ENCODE data around the gene KDELR3. TPM values are rescaled to one million over a fixed set of nuclear protein-coding genes. Genes with fewer than 3 reads are reported as not detected.
"Not testable (repeated sequence)": the region's sequence is repeated elsewhere in the genome, so short reads cannot be mapped to it uniquely, and the experiment has no call there.

Gene KDELR3
- total RNA-seq, 2 experiments from 2014 or later, result not detected

- Histone ChIP-seq H3K79me2 (ENCODE audit: insufficient read depth, low read depth, low read length) (no peaks in the 10 kb centered on the region), H3K27ac (ENCODE audit: low read depth, low read length, poor library complexity, severe bottlenecking) (no peak overlapping the region), H3K4me1 (ENCODE audit: insufficient read depth, low read length, poor library complexity, severe bottlenecking) (peaks cover 20% of the 10 kb centered on the region), H3K36me3 (ENCODE audit: insufficient read depth, low read length) (no peaks in the 10 kb centered on the region), H3K4me2 (ENCODE audit: low read length) (no peak overlapping the region), H3K9me3 (ENCODE audit: low read length) (no peaks in the 10 kb centered on the region), H3K9me2 (ENCODE audit: insufficient read depth, low read length) (no peaks in the 10 kb centered on the region), H4K20me1 (ENCODE audit: insufficient read depth, low read length) (no peaks in the 10 kb centered on the region), H2AFZ (ENCODE audit: low read length) (no peak overlapping the region), H3K4me3 (ENCODE audit: low read depth, low read length, poor library complexity, severe bottlenecking) (no peak overlapping the region)
- no TSS peak for BruUV-seq (replicated peaks)
- intact Hi-C loops (cut with micrococcal nuclease; ENCODE audit: unreplicated experiment), result no loop called here
- CTCF ChIA-PET (ENCODE audit: unreplicated experiment), result no interaction called here
- DNase-seq (ENCODE audit: low spot score), result no peak
- no peak for TF ChIP-seq EZH2phosphoT487 (IDR thresholded peaks at IDR 0.05; ENCODE audit: borderline replicate concordance, low read depth, low read length)
- TF ChIP-seq, protein P1, sequence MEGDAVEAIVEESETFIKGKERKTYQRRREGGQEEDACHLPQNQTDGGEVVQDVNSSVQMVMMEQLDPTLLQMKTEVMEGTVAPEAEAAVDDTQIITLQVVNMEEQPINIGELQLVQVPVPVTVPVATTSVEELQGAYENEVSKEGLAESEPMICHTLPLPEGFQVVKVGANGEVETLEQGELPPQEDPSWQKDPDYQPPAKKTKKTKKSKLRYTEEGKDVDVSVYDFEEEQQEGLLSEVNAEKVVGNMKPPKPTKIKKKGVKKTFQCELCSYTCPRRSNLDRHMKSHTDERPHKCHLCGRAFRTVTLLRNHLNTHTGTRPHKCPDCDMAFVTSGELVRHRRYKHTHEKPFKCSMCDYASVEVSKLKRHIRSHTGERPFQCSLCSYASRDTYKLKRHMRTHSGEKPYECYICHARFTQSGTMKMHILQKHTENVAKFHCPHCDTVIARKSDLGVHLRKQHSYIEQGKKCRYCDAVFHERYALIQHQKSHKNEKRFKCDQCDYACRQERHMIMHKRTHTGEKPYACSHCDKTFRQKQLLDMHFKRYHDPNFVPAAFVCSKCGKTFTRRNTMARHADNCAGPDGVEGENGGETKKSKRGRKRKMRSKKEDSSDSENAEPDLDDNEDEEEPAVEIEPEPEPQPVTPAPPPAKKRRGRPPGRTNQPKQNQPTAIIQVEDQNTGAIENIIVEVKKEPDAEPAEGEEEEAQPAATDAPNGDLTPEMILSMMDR (conservative IDR thresholded peaks at IDR 0.05; ENCODE audit: low read length), result no peak
- POLR2A ChIA-PET, result no interaction called here
Observed at GRCh38 chr22:38467438-38467903, 425 bp upstream of the KDELR3 start.

DNA sequence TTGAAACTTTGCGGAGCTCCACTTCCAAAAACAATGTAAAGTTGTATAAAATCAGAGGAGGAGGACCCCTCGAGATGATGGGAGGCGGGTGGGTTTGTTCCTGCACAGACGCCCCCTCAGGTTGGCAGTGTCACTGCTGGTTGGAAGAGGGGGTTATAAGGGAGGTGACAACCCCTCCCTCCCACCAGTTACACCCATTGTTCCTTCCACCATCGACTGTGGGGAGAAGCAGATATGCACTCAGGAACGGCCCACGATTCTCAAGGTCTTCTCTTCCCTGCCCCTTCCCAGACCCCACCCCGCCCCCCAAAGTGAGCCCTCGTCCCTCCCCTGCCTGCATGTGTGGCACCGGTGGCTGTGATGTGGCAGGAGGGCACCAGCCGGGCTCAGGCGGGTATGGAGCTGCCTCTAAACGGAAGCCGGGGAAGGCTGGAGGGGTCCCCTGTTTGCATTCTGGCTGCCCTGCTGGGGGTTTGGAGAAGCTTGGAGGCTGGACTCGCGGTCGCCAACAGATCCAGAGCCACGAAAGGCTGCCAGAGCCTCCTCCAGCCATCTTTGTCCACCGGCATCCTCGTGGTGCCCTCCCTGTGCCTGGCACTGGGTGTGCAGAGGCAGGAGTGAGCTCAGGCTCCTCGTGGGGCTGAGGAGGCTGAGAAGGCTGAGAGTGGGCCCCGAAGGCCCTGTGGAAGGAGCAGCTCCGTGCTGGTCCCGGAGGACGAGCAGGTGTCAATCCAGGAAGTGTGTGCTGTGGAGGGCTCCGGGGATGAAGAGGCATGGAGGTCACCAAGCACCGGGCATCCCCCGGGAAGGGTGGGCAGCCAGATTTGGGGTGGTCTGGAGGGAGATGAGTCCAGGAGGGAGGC lies 778 bp downstream of the KDELR3 start:
- Histone ChIP-seq H3K4me2 (ENCODE audit: low read length) (no peak overlapping the region), H4K20me1 (ENCODE audit: insufficient read depth, low read length) (no peaks in the 10 kb centered on the region), H3K9me3 (ENCODE audit: low read length) (no peaks in the 10 kb centered on the region), H3K4me3 (ENCODE audit: low read depth, low read length, poor library complexity, severe bottlenecking) (no peak overlapping the region), H3K79me2 (ENCODE audit: insufficient read depth, low read depth, low read length) (no peaks in the 10 kb centered on the region), H3K36me3 (ENCODE audit: insufficient read depth, low read length) (no peaks in the 10 kb centered on the region), H3K4me1 (ENCODE audit: insufficient read depth, low read length, poor library complexity, severe bottlenecking) (peaks cover 11% of the 10 kb centered on the region), H3K27ac (ENCODE audit: low read depth, low read length, poor library complexity, severe bottlenecking) (no peak overlapping the region), H2AFZ (ENCODE audit: low read length) (no peak overlapping the region), H3K9me2 (ENCODE audit: insufficient read depth, low read length) (no peaks in the 10 kb centered on the region)
- ChIA-PET CTCF (ENCODE audit: unreplicated experiment) (no interaction called here), POLR2A (no interaction called here)
- intact Hi-C loops (cut with micrococcal nuclease; ENCODE audit: unreplicated experiment), result no loop called here
- no TSS peak for BruUV-seq (replicated peaks)
- TF ChIP-seq, protein P1 (conservative IDR thresholded peaks at IDR 0.05; ENCODE audit: low read length), result peak; percentile 44; the same call in 1 of the 2 replicates
- TF ChIP-seq EZH2phosphoT487 (IDR thresholded peaks at IDR 0.05; ENCODE audit: borderline replicate concordance, low read depth, low read length), result no peak; the same call in 1 of the 2 replicates
- DNase-seq (ENCODE audit: low spot score), result no peak

DNA sequence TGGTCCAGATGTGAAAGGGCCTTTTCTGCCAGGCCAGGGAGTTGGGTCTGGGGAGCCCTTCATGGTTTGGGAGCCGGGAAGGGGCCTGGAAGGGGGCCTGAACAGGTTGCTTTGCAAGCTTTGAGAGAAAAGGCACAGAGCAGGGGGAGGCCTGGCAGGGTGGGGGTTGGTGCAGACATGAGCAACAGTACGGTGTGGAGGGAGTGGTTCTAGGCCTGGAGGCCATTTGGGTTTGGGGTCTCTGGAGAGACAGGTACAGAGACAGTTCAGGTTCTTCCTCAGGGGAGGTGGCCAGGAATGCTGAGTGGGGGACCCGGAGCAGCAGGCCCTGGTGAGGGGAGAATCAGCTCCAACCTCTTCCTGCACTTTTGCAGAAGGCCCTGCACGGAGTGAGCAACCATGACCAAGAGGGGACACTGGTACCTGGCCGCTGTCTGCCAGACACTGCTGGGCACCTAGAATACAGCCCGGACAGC lies 1.4 kb downstream of the KDELR3 start:
- H3K79me2 ChIP-seq (ENCODE audit: insufficient read depth, low read depth, low read length), result no peaks in the 10 kb centered on the region
- peaks cover 8% of the 10 kb centered on the region for H3K4me1 ChIP-seq (ENCODE audit: insufficient read depth, low read length, poor library complexity, severe bottlenecking)
- no peaks in the 10 kb centered on the region for H3K9me2 ChIP-seq (ENCODE audit: insufficient read depth, low read length)
- DNase-seq (ENCODE audit: low spot score), result no peak
- no TSS peak for BruUV-seq (replicated peaks)
- H3K9me3 ChIP-seq (ENCODE audit: low read length), result no peaks in the 10 kb centered on the region
- H3K4me2 ChIP-seq (ENCODE audit: low read length), result no peak overlapping the region
- no peaks in the 10 kb centered on the region for H3K36me3 ChIP-seq (ENCODE audit: insufficient read depth, low read length)
- ChIA-PET POLR2A (no interaction called here), CTCF (ENCODE audit: unreplicated experiment) (no interaction called here)
- TF ChIP-seq EZH2phosphoT487 (IDR thresholded peaks at IDR 0.05; ENCODE audit: borderline replicate concordance, low read depth, low read length), result no peak
- TF ChIP-seq, protein P1 (conservative IDR thresholded peaks at IDR 0.05; ENCODE audit: low read length), result no peak
- no peak overlapping the region for H3K4me3 ChIP-seq (ENCODE audit: low read depth, low read length, poor library complexity, severe bottlenecking)
- intact Hi-C loops (cut with micrococcal nuclease; ENCODE audit: unreplicated experiment), result no loop called here
- H4K20me1 ChIP-seq (ENCODE audit: insufficient read depth, low read length), result no peaks in the 10 kb centered on the region
- H3K27ac ChIP-seq (ENCODE audit: low read depth, low read length, poor library complexity, severe bottlenecking), result no peak overlapping the region
- H2AFZ ChIP-seq (ENCODE audit: low read length), result no peak overlapping the region

DNA sequence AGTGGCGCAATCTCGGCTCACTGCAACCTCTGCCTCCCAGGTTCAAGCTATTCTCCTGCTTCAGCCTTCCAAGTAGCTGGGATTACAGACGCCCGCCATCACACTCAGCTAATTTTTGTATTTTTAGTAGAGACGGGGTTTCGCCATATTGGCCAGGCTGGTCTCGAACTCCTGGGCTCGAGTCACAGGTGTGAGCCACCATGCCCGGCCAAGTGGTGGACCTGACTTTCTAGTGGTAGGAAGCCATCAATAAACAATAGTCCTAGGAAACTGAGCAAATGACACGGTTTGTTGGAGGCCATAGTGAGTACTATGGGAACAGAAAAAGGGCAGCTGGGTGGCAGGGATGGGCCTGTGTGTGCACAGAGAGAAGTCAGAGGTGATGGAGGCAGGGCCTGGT lies 2.3 kb downstream of the KDELR3 start:
- DNase-seq (ENCODE audit: low spot score); POLR2A ChIA-PET; intact Hi-C loops (cut with micrococcal nuclease; ENCODE audit: unreplicated experiment); H3K9me2 ChIP-seq (ENCODE audit: insufficient read depth, low read length); H3K36me3 ChIP-seq (ENCODE audit: insufficient read depth, low read length); H3K4me1 ChIP-seq (ENCODE audit: insufficient read depth, low read length, poor library complexity, severe bottlenecking); H3K27ac ChIP-seq (ENCODE audit: low read depth, low read length, poor library complexity, severe bottlenecking); H2AFZ ChIP-seq (ENCODE audit: low read length); BruUV-seq (replicated peaks); CTCF ChIA-PET (ENCODE audit: unreplicated experiment); H3K4me3 ChIP-seq (ENCODE audit: low read depth, low read length, poor library complexity, severe bottlenecking); H3K9me3 ChIP-seq (ENCODE audit: low read length); H3K4me2 ChIP-seq (ENCODE audit: low read length); H3K79me2 ChIP-seq (ENCODE audit: insufficient read depth, low read depth, low read length); H4K20me1 ChIP-seq (ENCODE audit: insufficient read depth, low read length): not testable (repeated sequence)

Measured in OCI-LY7 (cell line).